HG03439 (cell line): Measurements from ENCODE around the gene SP8.

Source experiments
- ATAC-seq: cut with Tn5 transposase; IDR thresholded peaks from one replicate; pipeline ENCODE4 v1.9.1; 2021; ENCODE audit warnings: mild to moderate bottlenecking, moderate library complexity; ENCODE audit not compliant: unreplicated experiment

SP8 gene

GRCh38 chr7:20795361-20795760, 8.7 kb upstream of the SP8 start:
- no peak for ATAC-seq

GRCh38 chr7:20794676-20795075, 8.0 kb upstream of the SP8 start:
- ATAC-seq: no peak

- ATAC-seq: no peak
These were observed 7.2 kb upstream of the SP8 start for GRCh38 chr7:20793694-20794394.

GRCh38 chr7:20793248-20793647, 6.6 kb upstream of the SP8 start:
- ATAC-seq: no peak

- ATAC-seq: no peak
These were observed 5.1 kb upstream of the SP8 start for GRCh38 chr7:20791538-20792434.

- no peak for ATAC-seq
These were observed 3.7 kb upstream of the SP8 start for GRCh38 chr7:20790375-20790774.

- no peak for ATAC-seq
These were observed 1.8 kb upstream of the SP8 start for GRCh38 chr7:20788420-20788990.

GRCh38 chr7:20787660-20788419, 1.2 kb upstream of the SP8 start:
- ATAC-seq: no peak

GRCh38 chr7:20786421-20786778, 286 bp downstream of the SP8 start:
- ATAC-seq: no peak

GRCh38 chr7:20786049-20786412, 655 bp downstream of the SP8 start:
- no peak for ATAC-seq

GRCh38 chr7:20785157-20786048, 1.3 kb downstream of the SP8 start:
- ATAC-seq: no peak

GRCh38 chr7:20784388-20785156, 2.1 kb downstream of the SP8 start:
- no peak for ATAC-seq

- ATAC-seq: no peak
These were observed 2.8 kb downstream of the SP8 start for GRCh38 chr7:20783700-20784387.

- ATAC-seq: no peak
These were observed 3.5 kb downstream of the SP8 start for GRCh38 chr7:20783125-20783699.

- no peak for ATAC-seq
These were observed 7.6 kb downstream of the SP8 start for GRCh38 chr7:20779041-20779440.

GRCh38 chr7:20778063-20778721, 8.5 kb downstream of the SP8 start:
- ATAC-seq: no peak

GRCh38 chr7:20777377-20778062, 9.2 kb downstream of the SP8 start:
- no peak for ATAC-seq

GRCh38 chr7:20776942-20777341, 9.7 kb downstream of the SP8 start:
- no peak for ATAC-seq
